ENCODE data around the gene BAHCC1. TPM values are rescaled to one million over a fixed set of nuclear protein-coding genes. Genes with fewer than 3 reads are reported as not detected.
"Not testable (repeated sequence)": the region's sequence is repeated elsewhere in the genome, so short reads cannot be mapped to it uniquely, and the experiment has no call there.

Gene BAHCC1
- total RNA-seq, 6 donors from 2014 or later = 8.2 to 81.7 (median 21.0) TPM

DNA sequence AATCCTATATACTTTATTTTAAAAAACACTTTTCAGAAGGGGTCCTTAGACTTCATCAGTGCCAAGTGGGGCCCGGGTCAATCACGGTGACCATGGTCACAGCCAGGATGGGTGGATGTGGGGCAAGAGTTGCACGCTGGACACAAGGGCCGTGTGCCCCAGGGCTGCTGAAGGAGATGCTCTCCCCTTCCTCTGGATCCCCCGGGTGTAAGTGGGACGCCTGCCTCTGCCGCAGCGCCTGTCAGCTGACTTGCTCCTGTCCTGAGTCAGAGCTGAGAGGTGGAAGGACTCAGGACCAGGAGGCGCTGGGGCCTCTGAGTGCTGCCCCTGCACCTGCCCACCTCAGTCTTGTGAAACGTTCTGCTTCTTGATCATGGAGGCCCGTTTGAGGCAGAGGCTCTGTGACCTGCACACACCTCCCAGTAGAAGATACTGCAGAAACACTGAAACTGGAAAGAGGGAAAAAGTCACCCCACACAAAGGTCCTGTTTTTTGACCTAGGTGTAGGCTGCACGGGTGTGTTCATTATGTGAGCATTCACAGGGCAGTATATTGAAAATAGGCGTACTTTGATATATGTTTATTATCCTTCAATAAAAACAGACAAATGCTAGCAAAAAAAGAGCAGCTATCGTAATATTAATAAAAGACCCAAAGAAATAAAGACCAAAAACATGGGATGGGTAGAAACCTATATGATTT is 40.9 kb upstream of the BAHCC1 start:
- H3K27me3 ChIP-seq = no peaks in the 10 kb centered on the region
- DNase-seq = no peak
- H3K4me3 ChIP-seq = no peak overlapping the region
- WGBS, 2 donors = 85 to 89% methylated on average over 9 to 14 of the region's 14 CpGs
- H3K36me3 ChIP-seq = no peaks in the 10 kb centered on the region
- no peaks in the 10 kb centered on the region for H3K9me3 ChIP-seq
- TF ChIP-seq, protein P1, sequence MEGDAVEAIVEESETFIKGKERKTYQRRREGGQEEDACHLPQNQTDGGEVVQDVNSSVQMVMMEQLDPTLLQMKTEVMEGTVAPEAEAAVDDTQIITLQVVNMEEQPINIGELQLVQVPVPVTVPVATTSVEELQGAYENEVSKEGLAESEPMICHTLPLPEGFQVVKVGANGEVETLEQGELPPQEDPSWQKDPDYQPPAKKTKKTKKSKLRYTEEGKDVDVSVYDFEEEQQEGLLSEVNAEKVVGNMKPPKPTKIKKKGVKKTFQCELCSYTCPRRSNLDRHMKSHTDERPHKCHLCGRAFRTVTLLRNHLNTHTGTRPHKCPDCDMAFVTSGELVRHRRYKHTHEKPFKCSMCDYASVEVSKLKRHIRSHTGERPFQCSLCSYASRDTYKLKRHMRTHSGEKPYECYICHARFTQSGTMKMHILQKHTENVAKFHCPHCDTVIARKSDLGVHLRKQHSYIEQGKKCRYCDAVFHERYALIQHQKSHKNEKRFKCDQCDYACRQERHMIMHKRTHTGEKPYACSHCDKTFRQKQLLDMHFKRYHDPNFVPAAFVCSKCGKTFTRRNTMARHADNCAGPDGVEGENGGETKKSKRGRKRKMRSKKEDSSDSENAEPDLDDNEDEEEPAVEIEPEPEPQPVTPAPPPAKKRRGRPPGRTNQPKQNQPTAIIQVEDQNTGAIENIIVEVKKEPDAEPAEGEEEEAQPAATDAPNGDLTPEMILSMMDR (IDR thresholded peaks at IDR 0.05) = no peak
- TF ChIP-seq POLR2A (IDR thresholded peaks at IDR 0.05) (no peak), POLR2AphosphoS5 (IDR thresholded peaks at IDR 0.05) (no peak), EP300 (IDR thresholded peaks at IDR 0.05) (no peak)
- no peak for ATAC-seq (ENCODE audit: low FRiP score in 2 of 2)
- peaks cover 0 to 7% (median 1%) of the 10 kb centered on the region in 4 donors for H3K4me1 ChIP-seq
- H3K27ac ChIP-seq = no peak overlapping the region

DNA sequence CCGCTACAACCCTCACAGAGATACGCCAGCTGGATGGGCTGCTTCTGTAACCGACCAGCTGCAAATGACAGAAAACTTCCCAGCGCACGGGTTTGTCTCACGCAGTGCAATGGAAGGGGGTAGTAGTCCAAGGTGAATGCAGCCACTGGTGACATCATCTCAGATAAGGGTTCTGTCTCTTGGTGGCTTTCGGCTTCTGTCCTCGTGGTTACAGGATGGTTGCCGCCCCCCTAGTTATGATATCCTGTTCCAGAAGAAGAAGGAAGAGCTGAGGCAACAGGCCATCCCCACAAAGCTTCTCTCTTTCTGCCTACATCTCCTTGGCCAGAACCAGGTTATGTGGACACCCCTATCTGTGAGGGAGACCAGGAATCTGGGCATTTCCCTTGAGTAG is 40.3 kb upstream of the BAHCC1 start:
- ATAC-seq (ENCODE audit: low FRiP score in 2 of 2) = peak in 1 of 2 donors; percentile 19
- Histone ChIP-seq H3K4me3 (no peak overlapping the region), H3K36me3 (no peaks in the 10 kb centered on the region), H3K27me3 (no peaks in the 10 kb centered on the region), H3K9me3 (no peaks in the 10 kb centered on the region), H3K4me1 (peaks cover 0 to 4% (median 1%) of the 10 kb centered on the region in 4 donors), H3K27ac (no peak overlapping the region)
- no peak for DNase-seq
- 80 to 85% methylated on average over 9 of the region's 9 CpGs for WGBS, 2 donors
- TF ChIP-seq, protein P1 (IDR thresholded peaks at IDR 0.05) = no peak
- TF ChIP-seq POLR2AphosphoS5 (IDR thresholded peaks at IDR 0.05) (no peak), EP300 (IDR thresholded peaks at IDR 0.05) (no peak), POLR2A (IDR thresholded peaks at IDR 0.05) (no peak)

DNA sequence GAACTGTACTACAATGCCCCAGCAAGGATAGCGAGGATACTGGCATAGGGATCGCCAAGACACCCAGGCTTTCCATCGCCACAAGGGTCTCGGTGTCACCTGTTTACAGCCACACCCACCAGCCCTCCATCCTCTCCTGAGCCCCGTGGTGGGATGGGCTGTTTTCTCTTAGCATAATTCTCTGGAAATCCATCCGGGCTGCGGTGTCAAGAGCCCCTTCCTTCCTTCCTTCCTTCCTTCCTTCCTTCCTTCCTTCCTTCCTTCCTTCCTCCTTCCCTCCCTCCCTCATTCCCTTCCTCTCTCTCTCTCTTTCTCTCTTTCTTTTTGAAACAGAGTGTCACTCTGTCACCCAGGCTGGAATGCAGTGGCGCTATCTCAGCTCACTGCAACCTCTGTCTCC is 36.0 kb upstream of the BAHCC1 start:
- WGBS, 2 donors = 65 to 73% methylated on average over 8 of the region's 8 CpGs
- no peak for TF ChIP-seq EP300 (IDR thresholded peaks at IDR 0.05)
- TF ChIP-seq POLR2AphosphoS5 (IDR thresholded peaks at IDR 0.05) = no peak
- TF ChIP-seq, protein P1 (IDR thresholded peaks at IDR 0.05) = no peak
- TF ChIP-seq POLR2A (IDR thresholded peaks at IDR 0.05) = no peak
- H3K27ac ChIP-seq = no peak overlapping the region
- peaks cover under 1 to 16% (median 8%) of the 10 kb centered on the region in 4 donors for H3K4me1 ChIP-seq
- no peak for ATAC-seq (ENCODE audit: low FRiP score in 2 of 2)
- no peaks in the 10 kb centered on the region for H3K9me3 ChIP-seq
- H3K36me3 ChIP-seq = no peaks in the 10 kb centered on the region
- no peak for DNase-seq
- H3K27me3 ChIP-seq = no peaks in the 10 kb centered on the region
- no peak overlapping the region for H3K4me3 ChIP-seq

DNA sequence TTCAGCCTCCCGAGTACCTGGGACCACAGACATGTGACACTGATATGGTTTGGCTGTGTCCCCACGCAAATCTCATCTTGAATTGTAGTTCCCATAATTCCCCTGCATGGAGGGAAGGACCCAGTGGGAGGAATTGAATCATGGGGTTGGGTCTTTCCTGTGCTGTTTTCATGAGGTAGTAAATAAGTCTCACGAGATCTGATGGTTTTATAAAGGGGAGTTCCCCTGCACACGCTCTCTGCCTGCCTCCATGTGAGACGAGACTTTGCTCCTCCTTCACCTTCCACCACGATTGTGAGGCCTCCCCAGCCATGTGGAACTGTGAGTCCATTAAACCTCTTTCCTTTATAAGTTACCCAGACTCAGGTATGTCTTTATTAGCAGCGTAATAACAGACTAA is 33.3 kb upstream of the BAHCC1 start:
- Histone ChIP-seq H3K27ac (peak overlapping the region in 2 of 4 donors; percentile 54 to 61), H3K4me1 (peaks cover 23 to 40% (median 33%) of the 10 kb centered on the region in 4 donors)
- not testable (repeated sequence) for DNase-seq; H3K9me3 ChIP-seq; H3K4me3 ChIP-seq; H3K27me3 ChIP-seq; ATAC-seq (ENCODE audit: low FRiP score in 2 of 2); H3K36me3 ChIP-seq
- 57 to 74% methylated on average over 7 of the region's 7 CpGs for WGBS, 2 donors

DNA sequence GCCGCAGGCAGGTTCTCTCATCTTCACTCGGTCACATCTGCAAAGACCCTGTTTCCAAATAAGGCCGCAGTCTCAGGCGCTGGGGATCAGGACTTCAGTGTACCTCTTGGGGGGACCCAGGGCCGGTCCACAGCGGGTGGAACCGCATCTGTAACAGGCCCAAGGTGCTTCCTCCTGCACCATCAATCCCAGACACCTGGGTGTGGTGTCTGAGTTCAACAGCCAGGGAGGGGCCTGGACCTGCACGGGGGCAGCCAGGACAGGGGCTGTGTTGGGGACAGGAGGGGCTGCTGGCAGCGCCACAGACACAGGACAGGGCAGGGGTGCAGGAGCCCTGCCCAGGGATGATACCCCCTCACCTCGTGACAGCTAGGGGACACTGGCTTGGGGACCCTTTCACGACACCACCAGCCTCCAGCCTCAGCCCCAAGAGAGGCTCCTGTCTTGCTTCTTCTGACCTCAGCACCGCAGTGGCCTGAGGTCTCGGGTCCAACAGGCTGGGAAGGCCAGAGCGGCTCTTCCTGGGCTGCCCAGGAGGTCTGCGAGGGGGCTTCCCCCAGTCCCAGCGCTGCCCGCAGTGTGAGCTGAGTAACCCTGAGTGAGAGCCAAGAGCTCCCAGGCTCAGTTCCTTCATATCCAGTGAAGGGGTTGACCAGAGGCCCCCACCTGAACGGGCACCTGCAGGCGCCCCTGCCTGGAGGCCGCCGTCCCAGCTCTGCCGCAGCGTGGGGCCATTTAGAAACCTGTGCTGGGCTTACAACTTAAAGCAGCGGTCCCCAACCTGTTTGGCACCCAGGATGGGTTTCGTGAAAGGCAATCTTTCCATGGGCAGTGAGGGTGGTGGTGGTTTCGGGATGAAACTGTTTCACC is 30.7 kb upstream of the BAHCC1 start:
- peak in 1 of 2 donors; percentile 72 for DNase-seq
- H3K36me3 ChIP-seq = no peaks in the 10 kb centered on the region
- peaks cover 23 to 40% (median 33%) of the 10 kb centered on the region in 4 donors for H3K4me1 ChIP-seq
- ATAC-seq (ENCODE audit: low FRiP score in 2 of 2) = peak in 1 of 2 donors; percentile 9
- peaks cover 0 to 3% (median under 1%) of the 10 kb centered on the region in 4 donors for H3K27me3 ChIP-seq
- peak overlapping the region; percentile 27 to 94 (median 86) for H3K27ac ChIP-seq
- 74 to 86% methylated on average over 12 to 24 of the region's 26 CpGs for WGBS, 2 donors
- TF ChIP-seq POLR2AphosphoS5 (IDR thresholded peaks at IDR 0.05) (no peak), POLR2A (IDR thresholded peaks at IDR 0.05) (no peak), EP300 (IDR thresholded peaks at IDR 0.05) (no peak)
- TF ChIP-seq, protein P1 (IDR thresholded peaks at IDR 0.05) = no peak
- no peaks in the 10 kb centered on the region for H3K9me3 ChIP-seq
- peak overlapping the region in 2 of 4 donors; percentile 33 to 40 for H3K4me3 ChIP-seq
